ENCODE results near the gene PPP1R16B. TPM values are rescaled to one million over a fixed set of nuclear protein-coding genes. Genes with fewer than 3 reads are reported as not detected.

PPP1R16B gene
- total RNA-seq, 1 donor from 2014 or later = not detected

DNA sequence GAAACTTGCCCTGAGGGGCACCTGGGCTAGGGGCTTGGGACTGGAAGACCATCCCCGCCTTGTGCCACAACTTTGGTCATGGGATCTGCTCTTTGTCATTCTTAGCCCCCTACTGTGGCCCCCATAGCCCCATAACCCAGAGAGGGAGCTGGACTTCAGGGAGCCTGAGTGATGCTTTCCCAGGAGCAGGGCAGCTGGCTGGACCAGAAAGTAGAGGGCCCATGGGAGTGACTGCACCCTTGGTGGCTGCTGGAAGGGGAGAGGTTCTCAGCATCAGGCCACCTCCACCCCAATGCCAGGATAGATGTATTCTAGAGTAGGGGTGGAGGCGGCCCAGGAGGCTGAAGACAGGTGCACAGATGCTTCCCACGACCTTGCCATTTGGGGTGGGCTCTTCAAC lies 114.9 kb downstream of the PPP1R16B start:
- H3K27ac Mint-ChIP-seq (ENCODE audit: unreplicated experiment) = no peak overlapping the region
- TF ChIP-seq, protein P1, sequence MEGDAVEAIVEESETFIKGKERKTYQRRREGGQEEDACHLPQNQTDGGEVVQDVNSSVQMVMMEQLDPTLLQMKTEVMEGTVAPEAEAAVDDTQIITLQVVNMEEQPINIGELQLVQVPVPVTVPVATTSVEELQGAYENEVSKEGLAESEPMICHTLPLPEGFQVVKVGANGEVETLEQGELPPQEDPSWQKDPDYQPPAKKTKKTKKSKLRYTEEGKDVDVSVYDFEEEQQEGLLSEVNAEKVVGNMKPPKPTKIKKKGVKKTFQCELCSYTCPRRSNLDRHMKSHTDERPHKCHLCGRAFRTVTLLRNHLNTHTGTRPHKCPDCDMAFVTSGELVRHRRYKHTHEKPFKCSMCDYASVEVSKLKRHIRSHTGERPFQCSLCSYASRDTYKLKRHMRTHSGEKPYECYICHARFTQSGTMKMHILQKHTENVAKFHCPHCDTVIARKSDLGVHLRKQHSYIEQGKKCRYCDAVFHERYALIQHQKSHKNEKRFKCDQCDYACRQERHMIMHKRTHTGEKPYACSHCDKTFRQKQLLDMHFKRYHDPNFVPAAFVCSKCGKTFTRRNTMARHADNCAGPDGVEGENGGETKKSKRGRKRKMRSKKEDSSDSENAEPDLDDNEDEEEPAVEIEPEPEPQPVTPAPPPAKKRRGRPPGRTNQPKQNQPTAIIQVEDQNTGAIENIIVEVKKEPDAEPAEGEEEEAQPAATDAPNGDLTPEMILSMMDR (IDR thresholded peaks at IDR 0.05) = no peak
- H3K27me3 Mint-ChIP-seq (ENCODE audit: unreplicated experiment) = peaks cover 45% of the 10 kb centered on the region
- H3K36me3 Mint-ChIP-seq (ENCODE audit: unreplicated experiment) = no peaks in the 10 kb centered on the region
- no peak overlapping the region for H3K4me3 Mint-ChIP-seq (ENCODE audit: unreplicated experiment)
- no peaks in the 10 kb centered on the region for H3K9me3 Mint-ChIP-seq (ENCODE audit: unreplicated experiment)
- no peak for DNase-seq (ENCODE audit: extremely low spot score, unreplicated experiment)
- no peaks in the 10 kb centered on the region for H3K4me1 Mint-ChIP-seq (ENCODE audit: unreplicated experiment)

DNA sequence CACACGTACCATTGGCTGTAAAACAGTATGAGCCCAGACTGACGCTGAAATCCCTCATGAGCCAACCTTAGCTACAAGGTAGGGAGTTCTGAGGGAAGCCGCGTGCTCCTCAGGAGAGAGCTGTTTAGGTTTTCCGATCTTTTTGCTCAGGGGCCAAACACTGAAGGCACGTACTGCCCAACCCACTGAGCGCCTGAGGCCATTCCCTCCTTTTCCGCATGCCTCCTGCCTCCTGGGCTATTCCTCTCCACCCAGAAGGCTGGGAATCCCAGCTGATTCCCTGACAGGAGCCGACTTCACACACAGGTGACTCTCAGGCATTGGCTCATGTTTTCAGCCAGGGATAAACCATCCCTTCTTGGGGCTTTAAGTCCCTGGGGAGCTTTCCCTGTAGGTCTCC lies 115.4 kb downstream of the PPP1R16B start:
- Mint-ChIP-seq H3K4me3 (ENCODE audit: unreplicated experiment) (no peak overlapping the region), H3K36me3 (ENCODE audit: unreplicated experiment) (no peaks in the 10 kb centered on the region), H3K27ac (ENCODE audit: unreplicated experiment) (no peak overlapping the region), H3K27me3 (ENCODE audit: unreplicated experiment) (peaks cover 45% of the 10 kb centered on the region), H3K4me1 (ENCODE audit: unreplicated experiment) (no peaks in the 10 kb centered on the region), H3K9me3 (ENCODE audit: unreplicated experiment) (no peaks in the 10 kb centered on the region)
- DNase-seq (ENCODE audit: extremely low spot score, unreplicated experiment) = no peak
- TF ChIP-seq, protein P1 (IDR thresholded peaks at IDR 0.05) = no peak

DNA sequence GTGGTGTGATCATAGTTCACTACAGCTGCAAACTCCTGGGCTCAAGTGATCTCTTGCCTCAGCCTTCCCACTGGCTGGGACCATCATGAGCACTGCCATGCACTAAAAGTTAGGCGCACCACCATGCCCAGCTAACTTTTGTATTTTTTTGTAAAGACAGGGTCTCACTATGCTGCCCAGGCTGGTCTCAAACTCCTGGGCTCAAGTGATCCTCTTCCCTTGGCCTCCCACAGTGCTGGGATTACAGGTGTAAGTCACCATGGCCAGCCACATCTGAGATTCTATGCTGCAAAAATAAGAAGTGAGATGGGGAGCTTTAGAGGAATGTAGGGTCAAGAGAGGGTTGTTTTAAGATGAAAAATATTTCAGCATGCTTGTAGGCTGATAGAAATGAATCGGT lies 119.2 kb downstream of the PPP1R16B start:
- no peaks in the 10 kb centered on the region for H3K9me3 Mint-ChIP-seq (ENCODE audit: unreplicated experiment)
- H3K27ac Mint-ChIP-seq (ENCODE audit: unreplicated experiment) = no peak overlapping the region
- no peak for DNase-seq (ENCODE audit: extremely low spot score, unreplicated experiment)
- peaks cover 19% of the 10 kb centered on the region for H3K4me1 Mint-ChIP-seq (ENCODE audit: unreplicated experiment)
- no peak overlapping the region for H3K4me3 Mint-ChIP-seq (ENCODE audit: unreplicated experiment)
- no peaks in the 10 kb centered on the region for H3K36me3 Mint-ChIP-seq (ENCODE audit: unreplicated experiment)
- TF ChIP-seq, protein P1 (IDR thresholded peaks at IDR 0.05) = no peak
- H3K27me3 Mint-ChIP-seq (ENCODE audit: unreplicated experiment) = peaks cover 28% of the 10 kb centered on the region

DNA sequence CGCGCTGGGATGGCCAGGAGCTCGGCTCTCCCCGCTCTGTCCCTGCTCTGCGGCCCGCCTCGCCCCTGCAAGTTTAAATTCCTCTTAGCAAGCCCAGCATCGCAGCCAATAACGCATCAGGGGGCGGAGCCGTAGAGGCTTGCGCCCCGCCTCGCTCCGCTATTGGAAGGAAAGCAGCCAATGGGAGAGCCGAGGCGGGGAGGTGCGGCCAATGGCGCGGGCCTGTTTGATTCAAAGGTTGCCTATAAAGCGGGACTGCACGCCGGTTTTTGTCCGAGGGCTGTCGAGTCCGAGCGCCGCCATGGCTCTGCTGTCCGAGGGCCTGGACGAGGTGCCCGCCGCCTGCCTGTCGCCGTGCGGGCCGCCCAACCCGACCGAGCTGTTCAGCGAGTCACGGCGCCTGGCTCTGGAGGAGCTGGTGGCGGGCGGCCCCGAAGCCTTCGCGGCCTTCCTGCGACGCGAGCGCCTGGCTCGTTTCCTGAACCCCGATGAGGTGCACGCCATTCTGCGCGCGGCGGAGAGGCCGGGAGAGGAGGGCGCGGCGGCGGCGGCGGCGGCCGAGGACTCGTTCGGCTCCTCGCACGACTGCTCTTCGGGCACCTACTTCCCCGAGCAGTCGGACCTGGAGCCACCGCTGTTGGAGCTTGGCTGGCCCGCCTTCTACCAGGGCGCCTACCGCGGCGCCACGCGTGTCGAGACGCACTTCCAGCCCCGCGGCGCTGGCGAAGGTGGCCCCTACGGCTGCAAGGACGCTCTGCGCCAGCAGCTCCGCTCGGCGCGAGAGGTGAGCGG lies 120.8 kb downstream of the PPP1R16B start, which contains the start of gene FAM83D:
Gene FAM83D (plus strand): TSS at position 276 of the 792 bp plus-strand sequence. CDS start 26 bp downstream, at position 302.
- Mint-ChIP-seq H3K4me1 (ENCODE audit: unreplicated experiment) (peaks cover 22% of the 10 kb centered on the region), H3K27ac (ENCODE audit: unreplicated experiment) (peak within 1 kb of the TSS; percentile 41), H3K36me3 (ENCODE audit: unreplicated experiment) (no peaks in the 10 kb centered on the region), H3K4me3 (ENCODE audit: unreplicated experiment) (peak within 1 kb of the TSS; percentile 82), H3K9me3 (ENCODE audit: unreplicated experiment) (no peaks in the 10 kb centered on the region), H3K27me3 (ENCODE audit: unreplicated experiment) (peaks cover 11% of the 10 kb centered on the region)
- TF ChIP-seq, protein P1 (IDR thresholded peaks at IDR 0.05) = no peak
- peak; percentile 98 for DNase-seq (ENCODE audit: extremely low spot score, unreplicated experiment)

DNA sequence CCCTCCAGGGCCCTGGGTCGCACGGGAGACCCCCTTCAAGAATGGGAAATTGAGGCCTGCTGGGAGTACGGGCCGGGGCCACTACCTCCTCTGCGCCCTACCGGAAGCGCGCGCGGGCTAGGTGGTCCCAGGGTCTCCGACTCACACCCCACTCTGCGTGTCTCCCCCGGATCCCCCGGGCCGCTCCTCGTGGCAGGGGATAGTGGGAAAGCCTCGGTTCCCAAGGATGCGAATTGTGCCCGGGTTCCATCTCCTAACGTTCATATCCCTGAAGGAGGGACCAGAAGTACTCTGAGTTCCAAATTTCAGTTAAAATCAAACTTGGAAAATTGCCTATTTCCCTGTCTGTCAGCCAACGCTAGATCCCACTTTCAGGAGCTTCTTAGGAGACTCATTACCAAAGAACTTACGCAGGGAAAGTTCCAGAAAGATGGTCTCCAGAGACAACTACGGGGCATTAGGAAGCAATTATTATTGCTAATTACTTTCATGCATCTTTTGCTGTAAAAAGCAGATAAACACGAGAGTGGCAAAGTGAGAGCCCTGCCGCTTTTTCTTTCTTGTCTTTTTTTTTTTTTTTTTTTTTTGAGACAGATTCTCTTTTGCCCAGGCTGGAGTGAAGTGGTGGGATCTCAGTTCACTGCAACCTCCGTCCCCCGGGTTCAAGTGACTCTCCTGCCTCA lies 121.6 kb downstream of the PPP1R16B start:
- Mint-ChIP-seq H3K27me3 (ENCODE audit: unreplicated experiment) (peaks cover 5% of the 10 kb centered on the region), H3K4me1 (ENCODE audit: unreplicated experiment) (peaks cover 22% of the 10 kb centered on the region), H3K27ac (ENCODE audit: unreplicated experiment) (peak overlapping the region; percentile 41), H3K4me3 (ENCODE audit: unreplicated experiment) (peak overlapping the region; percentile 82), H3K9me3 (ENCODE audit: unreplicated experiment) (no peaks in the 10 kb centered on the region), H3K36me3 (ENCODE audit: unreplicated experiment) (no peaks in the 10 kb centered on the region)
- no peak for DNase-seq (ENCODE audit: extremely low spot score, unreplicated experiment)
- TF ChIP-seq, protein P1 (IDR thresholded peaks at IDR 0.05) = no peak
